ENCODE measurements around the gene C11orf58.

C11orf58 gene

GRCh38 chr11:16764888-16765287, 26.4 kb downstream of the C11orf58 start:
- DNase-seq (ENCODE audit: low read depth): no peak
- H3K4me3 ChIP-seq (ENCODE audit: low read depth, low read length): no peak overlapping the region

- DNase-seq (ENCODE audit: low read depth): no peak
- H3K4me3 ChIP-seq (ENCODE audit: low read depth, low read length): no peak overlapping the region
These were observed 28.7 kb downstream of the C11orf58 start for GRCh38 chr11:16767137-16767536.

GRCh38 chr11:16767957-16768356, 29.5 kb downstream of the C11orf58 start:
- no peak overlapping the region for H3K4me3 ChIP-seq (ENCODE audit: low read depth, low read length)
- DNase-seq (ENCODE audit: low read depth): no peak

- no peak for DNase-seq (ENCODE audit: low read depth)
- H3K4me3 ChIP-seq (ENCODE audit: low read depth, low read length): no peak overlapping the region
These were observed 30.9 kb downstream of the C11orf58 start for GRCh38 chr11:16769386-16769785.

GRCh38 chr11:16770016-16770415, 31.6 kb downstream of the C11orf58 start:
- DNase-seq (ENCODE audit: low read depth): no peak

GRCh38 chr11:16771350-16772140, 33.1 kb downstream of the C11orf58 start:
- no peak overlapping the region for H3K4me3 ChIP-seq (ENCODE audit: low read depth, low read length)
- DNase-seq (ENCODE audit: low read depth): no peak

More at GRCh38 chr11:16770016-16770415, 31.6 kb downstream of the C11orf58 start:
- no peak overlapping the region for H3K4me3 ChIP-seq (ENCODE audit: low read depth, low read length)

- DNase-seq (ENCODE audit: low read depth): no peak
These were observed 33.7 kb downstream of the C11orf58 start for GRCh38 chr11:16772141-16772512.

GRCh38 chr11:16773981-16774935, 35.8 kb downstream of the C11orf58 start:
- no peak for DNase-seq (ENCODE audit: low read depth)
- H3K4me3 ChIP-seq (ENCODE audit: low read depth, low read length): no peak overlapping the region

More at GRCh38 chr11:16772141-16772512, 33.7 kb downstream of the C11orf58 start:
- no peak overlapping the region for H3K4me3 ChIP-seq (ENCODE audit: low read depth, low read length)

- DNase-seq (ENCODE audit: low read depth): no peak
- H3K4me3 ChIP-seq (ENCODE audit: low read depth, low read length): no peak overlapping the region
These were observed 36.6 kb downstream of the C11orf58 start for GRCh38 chr11:16774936-16775613.

GRCh38 chr11:16775614-16776283, 37.3 kb downstream of the C11orf58 start:
- H3K4me3 ChIP-seq (ENCODE audit: low read depth, low read length): no peak overlapping the region
- no peak for DNase-seq (ENCODE audit: low read depth)

GRCh38 chr11:16776711-16777612, 38.5 kb downstream of the C11orf58 start:
- H3K4me3 ChIP-seq (ENCODE audit: low read depth, low read length): no peak overlapping the region
- DNase-seq (ENCODE audit: low read depth): peak; percentile 14

- DNase-seq (ENCODE audit: low read depth): no peak
These were observed 39.1 kb downstream of the C11orf58 start for GRCh38 chr11:16777613-16777975.

GRCh38 chr11:16778286-16778685, 39.8 kb downstream of the C11orf58 start:
- DNase-seq (ENCODE audit: low read depth): no peak
- H3K4me3 ChIP-seq (ENCODE audit: low read depth, low read length): no peak overlapping the region

More at GRCh38 chr11:16777613-16777975, 39.1 kb downstream of the C11orf58 start:
- no peak overlapping the region for H3K4me3 ChIP-seq (ENCODE audit: low read depth, low read length)

GRCh38 chr11:16778876-16779275, 40.4 kb downstream of the C11orf58 start:
- DNase-seq (ENCODE audit: low read depth): no peak

GRCh38 chr11:16779436-16779835, 41.0 kb downstream of the C11orf58 start:
- no peak for DNase-seq (ENCODE audit: low read depth)
- H3K4me3 ChIP-seq (ENCODE audit: low read depth, low read length): no peak overlapping the region

More at GRCh38 chr11:16778876-16779275, 40.4 kb downstream of the C11orf58 start:
- no peak overlapping the region for H3K4me3 ChIP-seq (ENCODE audit: low read depth, low read length)

GRCh38 chr11:16780146-16780545, 41.7 kb downstream of the C11orf58 start:
- DNase-seq (ENCODE audit: low read depth): no peak

GRCh38 chr11:16780698-16781550, 42.5 kb downstream of the C11orf58 start:
- no peak overlapping the region for H3K4me3 ChIP-seq (ENCODE audit: low read depth, low read length)
- no peak for DNase-seq (ENCODE audit: low read depth)

More at GRCh38 chr11:16780146-16780545, 41.7 kb downstream of the C11orf58 start:
- H3K4me3 ChIP-seq (ENCODE audit: low read depth, low read length): no peak overlapping the region

Measured in skeletal muscle cell (primary cell).